ENCODE data around the gene DNASE1L1.

Gene DNASE1L1

GRCh38 chrX:154436374-154436982, 27.4 kb upstream of the DNASE1L1 start:
- DNase-seq (ENCODE audit: low spot score): peak; percentile 71

- DNase-seq (ENCODE audit: low spot score): no peak
These were observed 26.2 kb upstream of the DNASE1L1 start for GRCh38 chrX:154435171-154435733.

GRCh38 chrX:154434394-154435168, 25.5 kb upstream of the DNASE1L1 start:
- DNase-seq (ENCODE audit: low spot score): no peak

GRCh38 chrX:154433605-154434004, 24.6 kb upstream of the DNASE1L1 start:
- no peak for DNase-seq (ENCODE audit: low spot score)

GRCh38 chrX:154432210-154432609, 23.2 kb upstream of the DNASE1L1 start:
- no peak for DNase-seq (ENCODE audit: low spot score)

GRCh38 chrX:154431341-154431740, 22.3 kb upstream of the DNASE1L1 start:
- DNase-seq (ENCODE audit: low spot score): no peak

- no peak for DNase-seq (ENCODE audit: low spot score)
These were observed 21.9 kb upstream of the DNASE1L1 start for GRCh38 chrX:154430916-154431315.

GRCh38 chrX:154430479-154430878, 21.4 kb upstream of the DNASE1L1 start:
- no peak for DNase-seq (ENCODE audit: low spot score)

- DNase-seq (ENCODE audit: low spot score): no peak
These were observed 20.7 kb upstream of the DNASE1L1 start for GRCh38 chrX:154429711-154430110.

- peak; percentile 95 for DNase-seq (ENCODE audit: low spot score)
These were observed 19.4 kb upstream of the DNASE1L1 start, which contains the start of gene ATP6AP1 for GRCh38 chrX:154428176-154429171. TSS of gene ATP6AP1 (plus strand) at chrX:154428677. CDS start at chrX:154428693, 16 bp downstream.

- no peak for DNase-seq (ENCODE audit: low spot score)
These were observed 18.1 kb upstream of the DNASE1L1 start for GRCh38 chrX:154426916-154427770.

GRCh38 chrX:154420402-154420756, 11.3 kb upstream of the DNASE1L1 start:
- DNase-seq (ENCODE audit: low spot score): no peak

- no peak for DNase-seq (ENCODE audit: low spot score)
These were observed 10.8 kb upstream of the DNASE1L1 start for GRCh38 chrX:154419688-154420401.

- no peak for DNase-seq (ENCODE audit: low spot score)
These were observed 10.1 kb upstream of the DNASE1L1 start for GRCh38 chrX:154419189-154419588.

- DNase-seq (ENCODE audit: low spot score): no peak
These were observed 8.1 kb upstream of the DNASE1L1 start for GRCh38 chrX:154417157-154417556.

GRCh38 chrX:154413142-154413541, 4.1 kb upstream of the DNASE1L1 start:
- no peak for DNase-seq (ENCODE audit: low spot score)

GRCh38 chrX:154412468-154412867, 3.4 kb upstream of the DNASE1L1 start:
- no peak for DNase-seq (ENCODE audit: low spot score)

GRCh38 chrX:154411981-154412340, 2.9 kb upstream of the DNASE1L1 start:
- DNase-seq (ENCODE audit: low spot score): peak; percentile 71

- no peak for DNase-seq (ENCODE audit: low spot score)
These were observed 314 bp downstream of the DNASE1L1 start for GRCh38 chrX:154408659-154409221.

- no peak for DNase-seq (ENCODE audit: low spot score)
These were observed 4.3 kb downstream of the DNASE1L1 start for GRCh38 chrX:154404625-154405192.
